Hair follicle dermal papilla cell (primary cell): ENCODE data around the gene SERPINI2. TPM values are rescaled to one million over a fixed set of nuclear protein-coding genes. Genes with fewer than 3 reads are reported as not detected.

Experiments
- total RNA-seq: library from RNA; depleted of rRNA; stranded (reverse); fragments of >200 nt; gene quantifications from 2 replicates; pipeline ENCODE4 v1.2.3, GENCODE V29; 2012

The SERPINI2 gene, protein sequence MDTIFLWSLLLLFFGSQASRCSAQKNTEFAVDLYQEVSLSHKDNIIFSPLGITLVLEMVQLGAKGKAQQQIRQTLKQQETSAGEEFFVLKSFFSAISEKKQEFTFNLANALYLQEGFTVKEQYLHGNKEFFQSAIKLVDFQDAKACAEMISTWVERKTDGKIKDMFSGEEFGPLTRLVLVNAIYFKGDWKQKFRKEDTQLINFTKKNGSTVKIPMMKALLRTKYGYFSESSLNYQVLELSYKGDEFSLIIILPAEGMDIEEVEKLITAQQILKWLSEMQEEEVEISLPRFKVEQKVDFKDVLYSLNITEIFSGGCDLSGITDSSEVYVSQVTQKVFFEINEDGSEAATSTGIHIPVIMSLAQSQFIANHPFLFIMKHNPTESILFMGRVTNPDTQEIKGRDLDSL
- not detected in 2 replicates for total RNA-seq

DNA sequence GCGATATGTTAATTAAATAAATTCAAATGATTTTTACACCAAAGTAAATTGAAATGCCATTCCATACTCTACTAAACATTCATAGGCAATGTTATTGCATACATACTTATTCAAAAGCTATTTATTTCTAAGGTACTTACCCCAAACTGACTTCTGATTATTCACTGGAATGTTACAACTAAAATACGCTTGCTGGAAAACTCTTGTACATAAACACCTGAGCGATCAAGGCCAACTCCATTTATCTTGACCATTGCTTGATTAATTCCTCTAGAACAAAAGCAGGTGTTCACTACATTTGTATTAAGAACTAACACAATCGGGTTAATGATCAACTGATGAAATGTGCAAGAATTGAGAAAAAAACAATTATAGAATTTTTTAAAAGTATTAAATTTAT lies at the start of gene SERPINI2:
Gene SERPINI2, minus strand, starts transcription at position 180 of the 400 bp plus-strand sequence. CDS start 2,208 bp downstream, outside the sequence.

Other genes with a start within 250 kb of the SERPINI2 start
- gene ZBBX, start 93.7 kb downstream of the SERPINI2 start, total RNA-seq: not detected in 2 replicates
- gene WDR49, start 179.9 kb upstream of the SERPINI2 start, total RNA-seq: 0.49 TPM in 1 of 2 replicates, not detected in the other